ENCODE results near the gene NDFIP2. TPM values are rescaled to one million over a fixed set of nuclear protein-coding genes. Genes with fewer than 3 reads are reported as not detected.

NDFIP2 gene
- total RNA-seq, 1 donor from 2014 or later: 53.8 TPM

DNA sequence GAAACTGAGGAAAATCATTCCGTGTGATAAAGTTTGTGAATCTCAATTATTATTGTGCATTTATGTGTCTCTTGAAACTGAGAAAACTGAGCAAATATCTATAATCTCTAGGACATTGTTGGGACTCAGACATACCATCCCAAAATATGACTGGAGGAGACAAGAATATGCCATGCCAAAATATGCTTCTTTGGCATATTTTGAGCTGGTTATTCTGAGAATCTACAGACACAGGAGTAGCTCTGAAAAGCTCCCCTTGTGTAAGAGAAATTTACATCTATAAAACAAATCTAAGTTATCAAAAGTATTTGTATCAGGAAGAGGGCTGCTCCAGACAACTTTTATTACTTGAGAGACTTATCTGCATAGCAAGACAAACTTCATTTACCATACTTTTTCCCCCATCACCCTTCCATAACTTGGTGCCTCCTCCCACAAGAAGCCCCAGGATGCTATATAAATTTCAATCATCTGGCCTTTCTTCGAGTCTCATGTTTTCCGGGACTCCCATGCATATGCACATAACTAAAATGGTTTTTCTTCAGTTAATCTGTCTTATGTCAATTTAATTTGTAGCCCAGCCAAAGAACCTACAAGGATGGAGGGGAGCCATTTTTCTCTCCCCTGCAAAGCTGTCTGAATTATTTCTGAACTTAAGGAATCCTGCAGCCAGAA lies 28.6 kb upstream of the NDFIP2 start:
- Mint-ChIP-seq H3K27me3 (peaks cover 20% of the 10 kb centered on the region), H3K36me3 (ENCODE audit: insufficient read depth) (no peaks in the 10 kb centered on the region), H3K27ac (no peak overlapping the region), H3K9me3 (ENCODE audit: low read depth) (no peaks in the 10 kb centered on the region), H3K4me1 (ENCODE audit: low read depth) (no peaks in the 10 kb centered on the region), H3K4me3 (ENCODE audit: low read depth) (no peak overlapping the region)
- no peak for DNase-seq (ENCODE audit: low spot score, unreplicated experiment)
- TF ChIP-seq, protein P1, sequence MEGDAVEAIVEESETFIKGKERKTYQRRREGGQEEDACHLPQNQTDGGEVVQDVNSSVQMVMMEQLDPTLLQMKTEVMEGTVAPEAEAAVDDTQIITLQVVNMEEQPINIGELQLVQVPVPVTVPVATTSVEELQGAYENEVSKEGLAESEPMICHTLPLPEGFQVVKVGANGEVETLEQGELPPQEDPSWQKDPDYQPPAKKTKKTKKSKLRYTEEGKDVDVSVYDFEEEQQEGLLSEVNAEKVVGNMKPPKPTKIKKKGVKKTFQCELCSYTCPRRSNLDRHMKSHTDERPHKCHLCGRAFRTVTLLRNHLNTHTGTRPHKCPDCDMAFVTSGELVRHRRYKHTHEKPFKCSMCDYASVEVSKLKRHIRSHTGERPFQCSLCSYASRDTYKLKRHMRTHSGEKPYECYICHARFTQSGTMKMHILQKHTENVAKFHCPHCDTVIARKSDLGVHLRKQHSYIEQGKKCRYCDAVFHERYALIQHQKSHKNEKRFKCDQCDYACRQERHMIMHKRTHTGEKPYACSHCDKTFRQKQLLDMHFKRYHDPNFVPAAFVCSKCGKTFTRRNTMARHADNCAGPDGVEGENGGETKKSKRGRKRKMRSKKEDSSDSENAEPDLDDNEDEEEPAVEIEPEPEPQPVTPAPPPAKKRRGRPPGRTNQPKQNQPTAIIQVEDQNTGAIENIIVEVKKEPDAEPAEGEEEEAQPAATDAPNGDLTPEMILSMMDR (IDR thresholded peaks at IDR 0.05; ENCODE audit: unreplicated experiment): no peak

DNA sequence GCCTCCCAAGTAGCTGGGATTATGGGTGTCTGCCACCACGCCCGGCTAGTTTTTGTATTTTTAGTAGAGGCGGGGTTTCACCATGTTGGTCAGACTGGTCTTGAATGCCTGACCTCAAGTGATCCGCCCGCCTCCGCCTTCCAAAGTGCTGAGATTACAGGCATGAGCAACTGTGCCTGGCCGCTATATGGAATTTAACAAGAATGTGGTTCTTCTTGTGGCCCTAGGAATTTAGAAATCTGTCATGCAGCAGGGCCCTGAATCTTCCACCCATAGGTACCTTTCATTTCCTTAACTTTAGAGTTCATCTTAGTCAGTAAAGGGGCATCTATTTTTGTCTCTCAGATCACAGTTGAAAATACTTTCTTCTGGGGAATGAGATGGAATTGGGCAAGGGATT lies 25.6 kb upstream of the NDFIP2 start:
- H3K9me3 Mint-ChIP-seq (ENCODE audit: low read depth): no peaks in the 10 kb centered on the region
- H3K4me1 Mint-ChIP-seq (ENCODE audit: low read depth): peaks cover 2% of the 10 kb centered on the region
- TF ChIP-seq, protein P1 (IDR thresholded peaks at IDR 0.05; ENCODE audit: unreplicated experiment): no peak
- no peak overlapping the region for H3K4me3 Mint-ChIP-seq (ENCODE audit: low read depth)
- peaks cover 7% of the 10 kb centered on the region for H3K27me3 Mint-ChIP-seq
- H3K36me3 Mint-ChIP-seq (ENCODE audit: insufficient read depth): no peaks in the 10 kb centered on the region
- no peak overlapping the region for H3K27ac Mint-ChIP-seq
- no peak for DNase-seq (ENCODE audit: low spot score, unreplicated experiment)

DNA sequence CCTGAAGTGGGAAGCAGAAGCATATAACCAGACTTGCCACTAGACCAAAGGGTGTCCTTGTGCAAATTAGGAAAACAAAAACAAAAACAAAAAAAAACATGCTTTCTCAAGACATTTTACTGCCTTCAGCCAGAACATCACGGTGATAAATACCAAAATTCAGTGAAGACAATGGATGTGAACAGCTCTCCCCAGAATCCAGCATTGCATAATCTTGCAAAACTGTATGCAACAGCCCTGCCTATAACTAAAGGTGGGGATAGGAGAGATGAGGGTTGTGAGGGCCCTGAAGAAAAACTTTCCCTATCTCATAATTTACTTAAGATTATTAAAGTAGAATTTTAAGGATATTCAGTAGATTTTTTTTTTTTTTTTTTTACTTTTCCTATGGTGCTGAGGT lies 24.9 kb upstream of the NDFIP2 start:
- H3K27me3 Mint-ChIP-seq: peaks cover 7% of the 10 kb centered on the region
- TF ChIP-seq, protein P1 (IDR thresholded peaks at IDR 0.05; ENCODE audit: unreplicated experiment): no peak
- DNase-seq (ENCODE audit: low spot score, unreplicated experiment): no peak
- no peaks in the 10 kb centered on the region for H3K36me3 Mint-ChIP-seq (ENCODE audit: insufficient read depth)
- no peak overlapping the region for H3K4me3 Mint-ChIP-seq (ENCODE audit: low read depth)
- H3K4me1 Mint-ChIP-seq (ENCODE audit: low read depth): peaks cover 2% of the 10 kb centered on the region
- H3K27ac Mint-ChIP-seq: no peak overlapping the region
- no peaks in the 10 kb centered on the region for H3K9me3 Mint-ChIP-seq (ENCODE audit: low read depth)

DNA sequence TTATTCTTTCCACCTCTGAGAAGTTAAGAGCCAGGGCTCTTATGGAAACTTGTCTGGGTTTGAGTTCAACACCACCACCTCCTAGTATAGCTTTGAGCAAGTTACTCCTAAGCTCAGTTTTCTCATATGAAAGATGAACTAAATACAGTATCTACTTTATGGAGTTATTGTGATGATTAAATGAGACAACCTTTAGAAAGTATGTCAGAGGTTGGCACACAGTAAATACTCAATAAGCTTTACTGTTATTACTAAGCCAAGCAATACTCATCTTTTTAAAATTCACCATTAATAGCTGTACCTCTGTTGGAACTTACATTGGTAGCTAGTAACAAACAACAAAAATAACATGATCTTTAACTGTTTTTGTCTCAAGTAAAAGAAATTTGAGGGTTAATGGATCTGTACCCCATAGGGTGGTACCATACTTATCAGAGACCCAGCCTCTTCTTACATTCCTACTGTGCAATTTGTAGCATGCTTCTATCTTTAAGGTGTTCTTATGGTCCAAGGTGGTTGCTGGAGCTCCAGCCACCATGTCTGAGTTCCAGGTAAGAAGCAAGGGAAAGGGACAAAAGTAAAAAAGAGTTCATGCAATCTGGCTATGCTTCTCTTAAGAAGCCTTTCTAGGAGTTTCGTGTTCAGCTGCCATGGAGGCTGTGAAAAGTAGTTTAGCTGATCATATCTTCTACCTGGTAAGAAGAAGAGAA lies 24.1 kb upstream of the NDFIP2 start:
- DNase-seq (ENCODE audit: low spot score, unreplicated experiment): no peak
- peaks cover 5% of the 10 kb centered on the region for H3K27me3 Mint-ChIP-seq
- TF ChIP-seq, protein P1 (IDR thresholded peaks at IDR 0.05; ENCODE audit: unreplicated experiment): no peak
- no peak overlapping the region for H3K27ac Mint-ChIP-seq
- H3K9me3 Mint-ChIP-seq (ENCODE audit: low read depth): no peaks in the 10 kb centered on the region
- no peaks in the 10 kb centered on the region for H3K36me3 Mint-ChIP-seq (ENCODE audit: insufficient read depth)
- peaks cover 2% of the 10 kb centered on the region for H3K4me1 Mint-ChIP-seq (ENCODE audit: low read depth)
- no peak overlapping the region for H3K4me3 Mint-ChIP-seq (ENCODE audit: low read depth)

DNA sequence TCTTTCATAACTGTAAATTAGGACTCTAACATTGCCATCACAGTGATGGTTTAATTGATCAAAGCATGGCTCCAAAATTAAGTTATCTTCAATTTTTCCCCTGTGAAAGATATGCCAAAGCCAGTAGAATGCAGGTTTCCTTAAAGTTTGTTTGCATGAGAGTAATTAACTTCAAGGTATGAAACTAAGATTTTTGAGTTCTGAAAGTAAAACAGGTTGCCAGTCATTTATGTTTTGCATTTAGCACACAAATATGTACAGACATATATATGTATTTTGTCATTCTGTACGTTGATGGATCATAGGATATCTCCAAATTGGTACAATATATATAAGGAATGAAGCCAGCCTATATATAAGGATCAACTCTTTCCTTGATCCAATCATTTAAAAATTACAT lies 23.6 kb upstream of the NDFIP2 start:
- DNase-seq (ENCODE audit: low spot score, unreplicated experiment): no peak
- Mint-ChIP-seq H3K36me3 (ENCODE audit: insufficient read depth) (no peaks in the 10 kb centered on the region), H3K4me3 (ENCODE audit: low read depth) (no peak overlapping the region), H3K27ac (no peak overlapping the region), H3K9me3 (ENCODE audit: low read depth) (no peaks in the 10 kb centered on the region), H3K4me1 (ENCODE audit: low read depth) (peaks cover 2% of the 10 kb centered on the region), H3K27me3 (peaks cover 3% of the 10 kb centered on the region)
- TF ChIP-seq, protein P1 (IDR thresholded peaks at IDR 0.05; ENCODE audit: unreplicated experiment): no peak

All from progenitor cell of endocrine pancreas (in vitro differentiated cells).